Panc1 (cell line): ENCODE measurements around the gene ELMO1. TPM values are rescaled to one million over a fixed set of nuclear protein-coding genes. Genes with fewer than 3 reads are reported as not detected.

Experiments used
- ATAC-seq: fragments of 200-7000 bp; cut with Tn5 transposase; 2 replicates; pipeline ENCODE4 v1.9.1; 2020; ENCODE audit warnings: mild to moderate bottlenecking, moderate library complexity
- BruUV-seq: library from RNA; stranded (reverse); fragments of 400-500 nt; replicated peaks from 2 replicates; lab custom pipeline; 2021; lab: Mats Ljungman, UMichigan
- CTCF ChIA-PET: fragments of 300-600 bp; sonication (Branson Sonifier 250); formaldehyde crosslinking; loops from one replicate; lab custom pipeline; 2022; ENCODE audit warnings: antibody characterized with exemption; lab: Charles Lee
- POLR2A ChIA-PET: fragments of 300-600 bp; sonication (Branson Sonifier 250); formaldehyde crosslinking; loops from one replicate; lab custom pipeline; 2022; ENCODE audit warnings: antibody characterized with exemption; lab: Charles Lee
- DNase-seq: peaks from one replicate; pipeline ENCODE4 v3.0.0-alpha.2; 2010; ENCODE audit warnings: low read depth, low spot score
- H3K27ac ChIP-seq: 2 replicates; pipeline ENCODE4 v1.5.1; 2011; ENCODE audit warnings: mild to moderate bottlenecking, low read length, inconsistent platforms
- H3K27me3 ChIP-seq: fragments of 200-500 bp; sonication (Bioruptor generic); 2 replicates; pipeline ENCODE4 v1.6.0; 2014; ENCODE audit warnings: low read length, inconsistent platforms; ENCODE audit not compliant: control insufficient read depth, insufficient read depth
- H3K36me3 ChIP-seq: fragments of 200-500 bp; sonication (Bioruptor generic); 2 replicates; pipeline ENCODE4 v1.5.1; 2014; ENCODE audit warnings: inconsistent platforms, mild to moderate bottlenecking, low read length, moderate library complexity; ENCODE audit not compliant: control insufficient read depth, insufficient read depth
- H3K4me1 ChIP-seq: 2 replicates; pipeline ENCODE4 v1.5.1; 2011; ENCODE audit warnings: inconsistent platforms, mild to moderate bottlenecking, low read length, moderate library complexity; ENCODE audit not compliant: control insufficient read depth, insufficient read depth
- H3K4me3 ChIP-seq, 2 experiments: 2 replicates each; pipeline ENCODE4 v1.5.1; 2011 to 2012; ENCODE audit warnings: low read depth in 2 of 2, low read length in 2 of 2, mild to moderate bottlenecking in 2 of 2, inconsistent platforms in 1 of 2, moderate library complexity in 1 of 2
- H3K9me3 ChIP-seq: fragments of 200-500 bp; sonication (Bioruptor generic); 2 replicates; pipeline ENCODE4 v1.5.1; 2014; ENCODE audit warnings: low read depth, mild to moderate bottlenecking, inconsistent platforms, low read length, moderate library complexity; ENCODE audit not compliant: control insufficient read depth, insufficient read depth
- CTCF ChIP-seq: fragments of 450-650 bp; IDR thresholded peaks from 2 replicates; pipeline ENCODE4 v1.5.1; 2017; ENCODE audit warnings: mild to moderate bottlenecking
- POLR2AphosphoS5 ChIP-seq: IDR thresholded peaks from 2 replicates; pipeline ENCODE4 v1.6.1; 2012; ENCODE audit warnings: mild to moderate bottlenecking, low read depth, low read length, moderate library complexity
- REST ChIP-seq, 2 experiments: IDR thresholded peaks; 2 replicates each; pipeline ENCODE4 v1.6.1; 2011 to 2012; ENCODE audit warnings: low read depth in 2 of 2, control low read depth in 1 of 2, low read length in 1 of 2, mild to moderate bottlenecking in 1 of 2, moderate library complexity in 1 of 2; ENCODE audit not compliant: insufficient read depth in 1 of 2
- SIN3A ChIP-seq: IDR thresholded peaks from 2 replicates; pipeline ENCODE4 v1.6.1; 2012; ENCODE audit warnings: low read depth, mild to moderate bottlenecking, low read length, moderate library complexity, borderline replicate concordance; ENCODE audit not compliant: insufficient read depth
- TCF7L2 ChIP-seq: IDR thresholded peaks from 2 replicates; pipeline ENCODE4 v1.6.1; 2011; ENCODE audit warnings: mild to moderate bottlenecking, low read depth, low read length, inconsistent platforms
- in situ Hi-C: cut with HindIII; loops from 2 replicates; pipeline ENCODE4 v1.10.0; 2016; ENCODE audit warnings: low sequenced_read_pairs, low pct_unique_long_range_greater_than_20kb
- intact Hi-C: fragments of 100-400 bp; cut with micrococcal nuclease; formaldehyde crosslinking; loops from one replicate; pipeline ENCODE4 v1.10.0; 2022; ENCODE audit not compliant: unreplicated experiment
- total RNA-seq: library from RNA; stranded (reverse); gene quantifications from one replicate; pipeline ENCODE4 v1.2.1, GENCODE V29; 2021; ENCODE audit not compliant: unreplicated experiment

ELMO1 gene
- total RNA-seq, 1 experiment from 2014 or later = 0.80 TPM

- POLR2A ChIA-PET = no interaction called here
- TF ChIP-seq TCF7L2 = no peak
- TF ChIP-seq SIN3A = no peak
- no peak for TF ChIP-seq CTCF
- in situ Hi-C loops = no loop called here
These were observed 561.4 kb downstream of the ELMO1 start for GRCh38 chr7:36887233-36887632.

GRCh38 chr7:36884910-36885309 is 563.8 kb downstream of the ELMO1 start:
- H3K27ac ChIP-seq = no peak overlapping the region
- CTCF ChIA-PET = no interaction called here
- intact Hi-C loops (no loop called here), in situ Hi-C loops (no loop called here)
- ATAC-seq (no peak), DNase-seq (no peak)
- no peaks in the 10 kb centered on the region for H3K36me3 ChIP-seq
- no peak for TF ChIP-seq REST (IDR thresholded peaks at IDR 0.05; ENCODE audit: insufficient read depth in 1 of 2, low read depth in 2 of 2, low read length in 1 of 2)
- TF ChIP-seq SIN3A = no peak
- TF ChIP-seq CTCF = no peak
- no peak for TF ChIP-seq POLR2AphosphoS5
- no peak for TF ChIP-seq TCF7L2
- POLR2A ChIA-PET = no interaction called here
- no peaks in the 10 kb centered on the region for H3K4me1 ChIP-seq
- no peak overlapping the region for H3K4me3 ChIP-seq
- no peaks in the 10 kb centered on the region for H3K27me3 ChIP-seq
- no peaks in the 10 kb centered on the region for H3K9me3 ChIP-seq
- BruUV-seq = no TSS peak

More at GRCh38 chr7:36887233-36887632, 561.4 kb downstream of the ELMO1 start:
- no peaks in the 10 kb centered on the region for H3K4me1 ChIP-seq
- no TSS peak for BruUV-seq
- H3K27ac ChIP-seq = no peak overlapping the region
- DNase-seq = no peak
- no peaks in the 10 kb centered on the region for H3K36me3 ChIP-seq
- CTCF ChIA-PET = no interaction called here
- H3K9me3 ChIP-seq = no peaks in the 10 kb centered on the region
- H3K27me3 ChIP-seq = no peaks in the 10 kb centered on the region
- no peak overlapping the region for H3K4me3 ChIP-seq
- intact Hi-C loops = no loop called here
- no peak for ATAC-seq
